ENCODE data around the gene ATAD3A. TPM values are rescaled to one million over a fixed set of nuclear protein-coding genes. Genes with fewer than 3 reads are reported as not detected.

Gene ATAD3A
- total and polyA plus RNA-seq, 9 of the 15 experiments (the other 6 are each of a cell fraction or from before 2014, with no cell fraction given): 0.10 to 173 (median 36.7) TPM

DNA sequence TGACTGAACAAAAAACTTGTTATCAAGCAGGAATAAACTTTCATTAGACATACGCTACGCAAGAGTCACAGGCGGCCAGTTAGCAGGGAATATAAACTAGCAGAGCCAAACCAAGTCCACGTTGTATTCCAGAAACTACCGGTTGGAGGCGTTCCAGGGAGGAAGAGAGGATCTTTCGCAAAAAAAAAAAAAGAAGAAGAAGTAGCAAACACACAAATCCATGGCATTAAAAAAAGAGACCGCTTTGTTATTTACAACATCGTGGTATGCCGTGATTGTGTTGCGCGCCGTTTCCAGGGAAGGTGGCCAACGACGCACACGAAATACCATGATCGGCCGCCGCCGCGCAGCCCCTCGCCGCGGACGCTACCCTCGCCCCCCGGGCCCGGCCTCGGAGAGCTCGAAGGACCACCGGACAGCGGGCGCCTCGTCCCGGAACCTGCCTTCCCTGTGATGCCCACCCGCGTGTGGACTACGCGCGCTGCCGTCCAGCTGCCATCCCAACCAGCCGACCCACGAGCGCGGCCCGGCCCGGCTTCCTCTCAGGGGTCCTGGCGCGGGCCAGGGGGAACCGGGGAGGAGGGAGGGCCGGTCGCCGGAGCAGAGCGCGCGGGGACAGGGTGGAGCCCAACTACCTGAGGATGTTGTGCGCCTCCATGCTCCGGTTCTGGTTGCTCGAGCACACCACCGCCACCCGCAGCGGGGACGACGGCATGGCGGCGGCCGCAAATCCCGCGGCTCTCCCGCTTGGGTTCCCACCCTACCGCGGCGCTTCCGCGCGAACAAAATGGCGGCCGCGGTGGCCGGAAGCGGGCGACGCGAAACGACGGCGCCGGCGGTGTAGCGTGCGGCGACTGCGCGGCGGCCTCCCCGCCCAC is 62.1 kb downstream of the ATAD3A start (continued):
- TF ChIP-seq ZFP1 (CRISPR knock-in tag; IDR thresholded peaks at IDR 0.05): no peak
- 0 out of 2 replicates have a peak, but pooled peaks have one; percentile 31 for TF ChIP-seq ZNF717 (CRISPR knock-in tag; IDR thresholded peaks at IDR 0.05)
- TF ChIP-seq XRCC3 (IDR thresholded peaks at IDR 0.05): no peak
- no peak for TF ChIP-seq KAT7 (CRISPR knock-in tag; IDR thresholded peaks at IDR 0.05; ENCODE audit: borderline replicate concordance)
- no peak for TF ChIP-seq ZNF347 (CRISPR knock-in tag; IDR thresholded peaks at IDR 0.05; ENCODE audit: low read depth)
- TF ChIP-seq ZNF212 (CRISPR knock-in tag; IDR thresholded peaks at IDR 0.05): no peak
- TF ChIP-seq OTX1 (CRISPR knock-in tag; IDR thresholded peaks at IDR 0.05): no peak
- no peak for TF ChIP-seq TSHZ1 (CRISPR knock-in tag; IDR thresholded peaks at IDR 0.05)
- TF ChIP-seq THRAP3 (IDR thresholded peaks at IDR 0.05; ENCODE audit: borderline replicate concordance): no peak
- TF ChIP-seq, protein P1, sequence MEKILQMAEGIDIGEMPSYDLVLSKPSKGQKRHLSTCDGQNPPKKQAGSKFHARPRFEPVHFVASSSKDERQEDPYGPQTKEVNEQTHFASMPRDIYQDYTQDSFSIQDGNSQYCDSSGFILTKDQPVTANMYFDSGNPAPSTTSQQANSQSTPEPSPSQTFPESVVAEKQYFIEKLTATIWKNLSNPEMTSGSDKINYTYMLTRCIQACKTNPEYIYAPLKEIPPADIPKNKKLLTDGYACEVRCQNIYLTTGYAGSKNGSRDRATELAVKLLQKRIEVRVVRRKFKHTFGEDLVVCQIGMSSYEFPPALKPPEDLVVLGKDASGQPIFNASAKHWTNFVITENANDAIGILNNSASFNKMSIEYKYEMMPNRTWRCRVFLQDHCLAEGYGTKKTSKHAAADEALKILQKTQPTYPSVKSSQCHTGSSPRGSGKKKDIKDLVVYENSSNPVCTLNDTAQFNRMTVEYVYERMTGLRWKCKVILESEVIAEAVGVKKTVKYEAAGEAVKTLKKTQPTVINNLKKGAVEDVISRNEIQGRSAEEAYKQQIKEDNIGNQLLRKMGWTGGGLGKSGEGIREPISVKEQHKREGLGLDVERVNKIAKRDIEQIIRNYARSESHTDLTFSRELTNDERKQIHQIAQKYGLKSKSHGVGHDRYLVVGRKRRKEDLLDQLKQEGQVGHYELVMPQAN (IDR thresholded peaks at IDR 0.05; ENCODE audit: borderline replicate concordance): peak; percentile 58; the same call in 1 of the 2 replicates
- TF ChIP-seq POLR2AphosphoS5 (IDR thresholded peaks at IDR 0.05; ENCODE audit: control insufficient read depth, insufficient read depth, low read depth, low read length): no peak; the same call in 1 of the 2 replicates
- TF ChIP-seq POU5F1 (IDR thresholded peaks at IDR 0.05; ENCODE audit: borderline replicate concordance, low read depth, low read length, partially characterized antibody): no peak
- TF ChIP-seq MLLT1 (IDR thresholded peaks at IDR 0.05): peak in 1 of 2 experiments; percentile 60; a peak in 2 of 4 replicates
- no peak for TF ChIP-seq ZBTB5 (IDR thresholded peaks at IDR 0.05)
- TF ChIP-seq ZNF507 (tag; conservative IDR thresholded peaks at IDR 0.05): no peak
- no peak for TF ChIP-seq ARNT (IDR thresholded peaks at IDR 0.05)
- no peak for TF ChIP-seq KAT2B (IDR thresholded peaks at IDR 0.05; ENCODE audit: low read depth, low read length)

All from K562 (cell line).